NCI-H1436 treated with DMSO at 0.1 percent for 48 hours (cell line): ENCODE measurements around the gene IBA57.

Source experiments
- DNase-seq: peaks from one replicate; lab custom pipeline; 2025; lab: John Stamatoyannopoulos, UW

Gene IBA57

DNA sequence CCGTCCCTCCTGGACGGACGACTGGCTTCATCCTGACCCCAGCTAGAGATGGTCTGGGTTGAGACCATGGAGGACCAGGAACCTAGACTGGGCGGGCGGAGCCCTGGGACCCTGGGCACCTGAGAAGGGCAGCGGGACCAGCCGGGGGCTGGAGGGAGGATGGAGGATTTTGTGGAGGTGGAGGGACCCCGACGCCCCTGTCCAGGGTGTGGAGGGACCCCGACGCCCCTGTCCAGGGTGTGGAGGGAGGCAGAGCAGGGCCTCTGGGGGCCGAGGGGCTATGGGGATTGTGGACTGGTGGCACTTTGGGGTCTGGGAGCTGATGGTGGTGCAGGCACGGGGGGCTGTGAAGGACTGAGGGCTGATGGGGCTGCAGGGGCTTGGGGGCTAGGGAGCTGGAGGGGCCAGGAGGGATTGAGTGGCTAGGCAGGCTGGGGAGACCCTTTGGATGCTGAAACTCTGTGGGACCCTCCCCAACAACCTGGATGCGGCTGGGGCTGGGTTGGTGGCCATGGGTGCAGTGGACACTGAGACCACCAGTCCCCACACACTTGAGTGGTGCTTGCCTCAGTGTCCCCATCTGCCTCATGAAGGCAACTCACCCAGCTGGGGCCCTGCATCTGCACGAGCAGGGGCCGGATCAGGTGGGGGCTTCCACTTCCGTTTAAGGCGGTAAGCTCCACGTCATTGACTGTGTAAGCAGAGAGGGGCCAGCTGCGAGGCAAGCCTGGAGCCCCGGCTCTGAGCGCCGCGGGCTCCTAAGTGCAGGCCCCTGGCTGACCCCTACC, 8.5 kb upstream of the IBA57 start:
- no peak for DNase-seq

DNA sequence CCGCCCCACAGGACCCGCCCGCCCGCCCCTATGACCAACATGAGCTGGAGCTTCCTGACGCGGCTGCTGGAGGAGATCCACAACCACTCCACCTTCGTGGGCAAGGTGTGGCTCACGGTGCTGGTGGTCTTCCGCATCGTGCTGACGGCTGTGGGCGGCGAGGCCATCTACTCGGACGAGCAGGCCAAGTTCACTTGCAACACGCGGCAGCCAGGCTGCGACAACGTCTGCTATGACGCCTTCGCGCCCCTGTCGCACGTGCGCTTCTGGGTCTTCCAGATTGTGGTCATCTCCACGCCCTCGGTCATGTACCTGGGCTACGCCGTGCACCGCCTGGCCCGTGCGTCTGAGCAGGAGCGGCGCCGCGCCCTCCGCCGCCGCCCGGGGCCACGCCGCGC, 7.9 kb upstream of the IBA57 start:
- no peak for DNase-seq

DNA sequence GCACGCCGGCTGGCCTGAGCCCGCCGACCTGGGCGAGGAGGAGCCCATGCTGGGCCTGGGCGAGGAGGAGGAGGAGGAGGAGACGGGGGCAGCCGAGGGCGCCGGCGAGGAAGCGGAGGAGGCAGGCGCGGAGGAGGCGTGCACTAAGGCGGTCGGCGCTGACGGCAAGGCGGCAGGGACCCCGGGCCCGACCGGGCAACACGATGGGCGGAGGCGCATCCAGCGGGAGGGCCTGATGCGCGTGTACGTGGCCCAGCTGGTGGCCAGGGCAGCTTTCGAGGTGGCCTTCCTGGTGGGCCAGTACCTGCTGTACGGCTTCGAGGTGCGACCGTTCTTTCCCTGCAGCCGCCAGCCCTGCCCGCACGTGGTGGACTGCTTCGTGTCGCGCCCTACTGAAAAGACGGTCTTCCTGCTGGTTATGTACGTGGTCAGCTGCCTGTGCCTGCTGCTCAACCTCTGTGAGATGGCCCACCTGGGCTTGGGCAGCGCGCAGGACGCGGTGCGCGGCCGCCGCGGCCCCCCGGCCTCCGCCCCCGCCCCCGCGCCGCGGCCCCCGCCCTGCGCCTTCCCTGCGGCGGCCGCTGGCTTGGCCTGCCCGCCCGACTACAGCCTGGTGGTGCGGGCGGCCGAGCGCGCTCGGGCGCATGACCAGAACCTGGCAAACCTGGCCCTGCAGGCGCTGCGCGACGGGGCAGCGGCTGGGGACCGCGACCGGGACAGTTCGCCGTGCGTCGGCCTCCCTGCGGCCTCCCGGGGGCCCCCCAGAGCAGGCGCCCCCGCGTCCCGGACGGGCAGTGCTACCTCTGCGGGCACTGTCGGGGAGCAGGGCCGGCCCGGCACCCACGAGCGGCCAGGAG, 7.2 kb upstream of the IBA57 start:
- DNase-seq, result no peak

DNA sequence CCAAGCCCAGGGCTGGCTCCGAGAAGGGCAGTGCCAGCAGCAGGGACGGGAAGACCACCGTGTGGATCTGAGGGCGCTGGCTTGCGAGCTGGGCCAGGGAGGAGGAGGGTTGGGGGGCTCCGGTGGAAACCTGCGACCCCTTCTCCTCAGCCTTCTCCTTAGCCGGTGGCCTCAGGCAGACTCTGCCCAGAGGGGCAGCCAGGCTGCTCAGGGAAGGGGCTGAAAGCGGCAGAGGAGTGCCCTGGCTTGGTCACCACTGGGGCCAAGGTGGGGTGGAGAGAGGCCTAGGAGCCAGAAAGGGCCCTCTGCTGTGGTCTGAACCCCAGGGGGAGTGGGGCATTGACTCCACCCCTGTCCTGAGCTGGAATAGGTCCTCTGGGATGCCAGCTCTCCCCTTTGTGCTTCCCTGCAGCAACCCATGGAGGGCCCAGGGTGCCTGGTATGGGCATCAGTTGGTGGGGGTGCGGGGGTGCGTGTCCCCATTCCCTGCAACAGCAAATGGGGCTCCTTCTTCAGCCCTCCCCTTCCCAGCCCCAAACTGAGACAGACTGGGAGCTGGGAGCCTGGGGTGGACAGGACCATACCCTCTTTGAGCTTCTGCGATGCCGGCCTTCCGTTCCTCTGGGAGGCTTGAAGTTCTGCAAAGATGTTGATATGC, 6.5 kb upstream of the IBA57 start:
- no peak for DNase-seq

DNA sequence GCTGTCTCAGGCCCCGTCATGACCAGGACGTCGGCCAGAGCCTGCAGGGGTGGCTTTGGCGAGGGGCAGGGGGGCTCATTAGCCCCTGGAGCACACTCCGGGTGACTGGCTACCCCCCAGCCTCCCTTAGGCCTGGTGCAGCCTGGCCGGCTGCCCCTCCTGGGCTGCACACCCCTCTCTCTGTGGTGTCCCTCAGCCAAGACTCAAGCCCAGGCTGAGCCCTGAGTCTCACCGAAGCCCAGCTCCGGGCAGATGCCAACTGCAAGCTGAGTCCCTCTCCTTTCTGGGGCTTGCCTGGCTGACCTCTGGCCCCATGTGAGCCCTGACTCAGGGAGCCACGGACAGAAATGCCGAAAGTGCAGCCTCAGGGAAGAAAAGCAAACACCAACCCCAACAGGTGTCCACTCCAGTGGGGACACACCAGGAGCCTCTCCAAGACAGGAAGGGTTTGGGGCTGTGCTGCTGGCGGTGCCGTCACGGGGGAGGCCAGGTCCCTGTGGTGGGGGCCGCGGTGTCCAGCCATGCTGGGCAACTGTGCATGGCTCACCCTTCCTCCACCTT, 5.3 kb upstream of the IBA57 start:
- DNase-seq, result no peak

DNA sequence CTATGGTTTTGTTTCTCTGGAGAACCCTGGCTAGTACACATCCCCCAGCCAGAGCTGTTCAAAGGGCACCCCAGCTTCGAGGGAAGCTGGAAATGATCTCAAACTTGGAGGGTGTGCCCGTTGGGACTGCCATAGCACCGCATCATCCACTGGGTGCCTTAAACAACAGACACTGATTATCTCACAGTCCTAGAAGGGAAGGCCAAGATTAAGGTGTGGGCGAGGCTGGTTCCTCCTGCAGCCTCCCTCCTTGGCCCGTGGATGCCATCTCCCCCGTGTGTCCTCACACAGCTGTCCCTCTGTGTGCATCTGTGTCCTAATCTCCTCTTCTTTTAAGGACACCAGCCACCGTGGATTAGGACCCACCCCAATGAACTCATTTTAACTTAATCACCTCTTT, 4.2 kb upstream of the IBA57 start:
- no peak for DNase-seq

DNA sequence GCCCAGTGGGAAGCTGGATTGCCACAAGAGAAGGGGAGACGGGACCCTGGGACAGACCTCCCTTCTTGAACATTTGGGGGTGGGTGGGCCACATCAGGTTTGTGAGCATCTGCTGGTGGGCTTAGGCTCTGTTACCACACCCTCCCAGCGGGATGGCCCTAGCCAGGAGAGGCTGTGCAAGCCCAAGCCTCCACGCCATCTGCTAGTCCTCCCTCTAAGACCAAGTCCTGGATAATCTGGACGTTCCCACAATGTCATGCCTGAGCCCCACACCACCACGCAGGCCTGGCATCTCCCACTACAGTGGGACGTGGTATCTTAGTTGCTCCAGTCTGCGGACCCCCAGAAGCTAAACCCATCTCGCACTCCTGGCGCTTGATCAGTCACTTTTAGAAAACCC, 3.7 kb upstream of the IBA57 start:
- DNase-seq, result no peak

DNA sequence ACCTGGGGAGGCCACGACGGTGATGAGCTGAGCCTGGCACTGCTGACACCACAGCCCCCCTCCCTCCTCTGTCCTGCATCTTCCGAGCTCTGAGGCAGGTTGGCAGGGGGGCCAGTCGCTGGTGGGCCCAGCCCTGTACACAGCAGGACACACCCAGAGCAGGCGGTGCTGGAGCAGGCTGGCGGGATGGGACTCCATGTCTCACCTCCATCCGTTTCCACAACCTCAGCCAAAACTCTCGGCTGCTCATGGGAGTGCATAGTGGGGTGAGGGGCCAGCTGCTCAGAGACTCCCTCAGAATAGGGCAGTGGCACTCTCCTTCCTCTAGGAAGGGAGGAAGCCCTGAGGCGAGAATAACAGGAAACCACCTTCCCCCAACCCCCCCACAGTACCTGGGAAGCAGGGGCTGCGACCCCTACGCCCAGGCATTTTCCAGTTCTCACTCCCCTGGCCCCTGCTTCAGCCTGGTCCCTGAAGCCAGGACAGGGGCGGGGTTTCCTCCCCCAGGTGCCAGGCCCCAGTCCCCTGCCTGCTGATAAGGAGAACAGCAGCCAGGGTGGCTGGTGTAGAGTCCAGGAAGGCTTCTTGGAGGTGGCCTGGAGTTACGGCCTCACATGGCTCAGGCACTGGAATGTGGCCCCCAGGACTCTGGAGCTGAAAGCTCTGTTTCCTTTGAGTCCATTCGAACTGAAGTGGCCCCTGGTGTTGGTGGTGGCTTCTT, 3.2 kb upstream of the IBA57 start:
- no peak for DNase-seq

DNA sequence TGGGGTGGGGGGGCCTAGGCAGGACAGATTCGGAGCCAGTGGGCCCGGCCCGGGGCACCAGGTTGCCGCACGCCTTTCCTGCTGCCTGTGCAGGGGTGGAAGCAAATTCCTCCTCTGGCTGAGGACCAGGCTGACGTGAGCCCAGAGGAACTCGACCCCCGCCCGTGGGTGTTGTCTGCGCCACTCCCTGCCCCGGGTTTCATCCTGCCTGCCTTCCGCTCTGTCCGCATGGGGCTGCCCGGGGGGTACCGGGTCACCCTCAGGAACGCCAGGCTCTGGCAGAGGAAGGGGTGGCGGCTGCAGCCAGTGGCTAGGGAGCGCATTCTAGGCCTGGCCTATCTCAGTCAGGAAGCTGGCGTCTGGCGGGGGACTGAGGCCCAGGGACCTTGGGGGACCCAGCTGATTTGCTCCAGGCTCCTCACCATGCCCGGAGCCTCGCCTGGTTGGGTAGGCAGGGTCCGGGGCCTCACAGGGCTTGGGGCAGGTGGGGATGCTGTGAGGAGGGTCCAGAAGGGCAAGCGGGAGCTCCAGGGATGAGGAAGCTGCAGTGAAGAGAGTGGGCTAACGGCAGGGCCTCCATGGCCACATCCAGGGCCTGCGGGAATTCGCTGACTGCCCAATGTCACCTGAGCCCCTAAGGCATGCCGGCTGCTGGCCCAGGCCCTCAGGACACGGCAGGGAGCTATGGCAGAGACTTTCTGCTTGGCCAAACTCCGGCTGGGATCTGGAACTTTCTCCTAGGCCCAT, 2.4 kb upstream of the IBA57 start:
- no peak for DNase-seq

DNA sequence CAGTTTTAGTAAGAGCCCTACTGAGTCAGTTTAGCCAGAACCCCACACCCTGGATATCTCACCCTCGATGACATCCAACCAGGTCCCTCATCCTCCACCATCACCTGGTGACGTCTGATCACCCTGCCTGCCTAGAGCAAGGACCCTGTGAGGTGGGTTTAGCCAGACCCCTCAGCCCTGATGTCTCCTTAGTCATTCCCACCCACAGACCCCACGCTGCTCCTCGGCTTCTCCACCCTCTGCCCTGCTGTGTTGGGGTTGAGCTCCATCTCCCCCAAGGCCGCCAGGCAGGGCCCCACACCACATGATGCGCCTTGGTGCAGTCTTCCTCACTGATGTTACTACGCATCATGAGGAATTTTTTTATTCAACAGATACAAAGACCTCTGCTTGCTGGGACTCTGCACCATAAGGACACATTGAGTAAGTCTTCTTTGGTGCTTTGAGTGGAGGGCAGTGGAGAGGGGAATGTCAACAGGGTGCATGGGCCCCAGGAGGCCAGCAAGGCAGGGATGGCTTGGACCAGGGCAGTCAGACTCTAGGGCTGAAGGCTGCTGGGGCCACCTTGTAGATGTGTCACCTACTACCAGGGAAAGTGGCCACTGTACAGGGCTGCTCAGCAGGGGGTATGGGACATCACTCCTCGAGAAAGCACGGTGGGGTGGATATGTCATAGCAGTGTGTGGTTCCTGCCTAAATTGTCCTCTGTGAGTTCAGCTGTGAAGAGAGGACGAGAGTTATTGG, 1.7 kb upstream of the IBA57 start:
- no peak for DNase-seq

DNA sequence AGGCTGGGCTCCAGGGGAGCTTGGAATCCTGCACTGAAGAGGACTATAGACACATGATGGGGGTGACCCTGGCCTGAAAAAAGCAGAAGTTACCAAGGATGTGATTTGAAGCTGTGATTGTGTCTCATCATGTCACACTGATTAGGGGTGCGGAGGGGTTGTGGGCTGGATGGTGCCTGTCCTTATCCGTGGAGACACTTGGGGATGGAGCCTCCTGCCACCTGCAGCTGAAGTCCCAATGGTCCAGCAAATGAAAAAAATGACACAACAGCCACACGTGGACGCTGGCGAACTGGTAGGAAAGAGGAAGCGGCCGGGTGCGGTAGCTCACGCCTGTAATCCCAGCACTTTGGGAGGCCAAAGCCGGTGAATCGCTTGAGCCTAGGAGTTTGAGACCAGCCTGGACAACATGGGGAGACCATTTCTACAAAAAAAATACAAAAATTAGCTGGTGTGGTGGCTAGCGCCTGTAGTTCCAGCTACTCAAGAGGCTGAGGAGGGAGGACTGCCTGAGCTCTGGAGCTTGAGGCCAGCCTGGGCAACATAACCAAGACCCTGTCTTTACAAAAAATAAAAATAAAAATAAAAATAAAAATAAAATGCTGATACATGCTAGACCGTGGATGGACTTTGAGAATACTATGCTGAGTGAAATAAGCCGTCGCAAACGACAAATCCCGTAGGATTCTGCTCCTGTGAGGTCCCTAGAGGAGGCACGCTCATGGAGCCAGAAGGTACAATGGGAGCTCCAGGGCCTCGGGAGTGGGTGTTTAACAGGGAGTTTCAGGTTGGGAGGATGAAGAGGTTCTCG, 838 bp upstream of the IBA57 start:
- DNase-seq, result no peak

DNA sequence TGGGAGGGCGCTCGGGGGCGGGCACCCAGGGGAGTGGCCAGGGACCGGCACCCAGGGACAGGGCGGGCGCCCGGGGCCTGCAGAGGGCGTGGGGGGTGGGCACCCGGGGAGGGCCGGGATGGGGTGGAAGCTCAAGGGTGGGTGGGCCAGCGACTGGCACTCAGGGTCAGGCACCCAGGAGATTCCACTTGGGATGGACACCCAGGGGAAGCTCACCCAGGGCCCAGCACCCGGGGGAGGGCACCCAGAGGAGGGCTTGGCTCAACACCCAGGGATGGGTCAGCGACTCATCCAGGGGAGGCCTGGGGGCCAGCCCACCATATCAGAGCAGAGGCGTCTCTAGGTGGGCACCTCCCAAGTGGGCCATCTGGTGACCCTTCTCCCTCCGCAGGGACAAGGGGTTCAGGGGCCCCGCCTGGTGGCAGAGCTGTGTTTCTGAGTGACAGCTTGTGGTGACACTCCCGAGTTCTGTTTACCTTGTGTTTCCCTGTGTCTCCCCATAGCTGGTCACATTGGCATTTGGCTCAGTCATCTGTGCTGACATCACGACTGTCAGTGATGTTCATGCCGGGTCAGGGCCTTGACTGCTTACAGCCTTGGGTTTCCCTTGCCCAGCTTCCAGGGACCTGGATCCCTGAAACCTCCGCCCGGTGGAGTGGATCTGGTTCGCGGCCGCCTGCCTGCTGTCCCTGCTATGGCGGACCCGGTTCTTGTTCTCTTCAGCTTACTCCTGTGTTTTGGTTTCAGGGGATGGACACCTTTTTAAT, 749 bp downstream of the IBA57 start:
- DNase-seq, result no peak

DNA sequence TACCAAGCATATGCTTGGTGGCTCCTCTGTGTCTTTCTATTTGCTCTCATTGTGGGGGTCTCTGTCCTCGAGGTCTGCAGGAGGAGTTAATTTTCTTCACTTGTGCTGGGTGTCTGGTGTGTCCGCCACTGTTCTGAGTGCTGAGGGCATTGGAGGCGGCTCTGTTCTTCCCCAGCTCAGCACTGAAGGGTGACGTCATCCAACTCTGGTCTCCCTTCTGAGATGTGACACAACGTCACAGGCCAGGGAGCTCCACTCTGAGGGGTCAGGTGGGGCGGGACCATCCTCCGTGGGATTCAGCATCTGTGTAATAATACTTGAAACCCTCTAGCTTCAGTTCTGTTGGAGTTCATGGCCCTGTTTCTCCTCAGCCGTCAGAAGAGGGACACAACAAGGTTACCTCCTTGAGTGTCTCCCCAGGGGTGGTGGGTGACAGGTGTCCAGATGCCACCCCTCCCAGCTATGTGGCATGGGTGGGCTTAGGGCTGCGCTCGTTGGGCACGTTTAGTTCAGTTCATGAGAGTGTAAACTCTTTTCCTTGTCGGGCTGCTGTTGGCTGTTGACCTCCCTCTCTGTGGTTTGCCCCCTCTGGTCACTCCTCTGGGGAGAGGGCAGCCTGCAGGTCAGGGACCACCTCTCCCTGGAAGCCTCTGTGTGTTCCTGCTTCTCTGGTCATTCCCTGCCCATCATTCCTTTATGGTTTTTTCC, 3.1 kb downstream of the IBA57 start:
- no peak for DNase-seq

DNA sequence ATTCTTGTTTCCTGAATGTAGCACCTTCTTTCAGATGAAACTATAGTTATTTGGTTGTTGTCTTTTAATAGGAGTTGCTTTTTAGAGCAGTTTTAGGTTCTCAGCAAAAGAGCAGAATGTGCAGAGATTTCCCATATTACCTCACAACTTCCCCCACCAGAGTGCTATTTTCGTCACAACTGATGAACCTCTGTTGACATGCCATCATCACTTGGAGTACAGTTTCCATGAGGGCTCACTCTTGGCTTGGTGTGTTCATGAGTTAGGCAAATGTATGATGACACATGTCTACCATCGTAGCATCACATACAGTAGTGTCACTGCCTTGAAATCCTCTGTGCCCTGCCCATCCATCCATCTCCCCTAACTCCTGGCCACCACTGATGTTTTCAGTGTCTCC, 3.7 kb downstream of the IBA57 start:
- no peak for DNase-seq

DNA sequence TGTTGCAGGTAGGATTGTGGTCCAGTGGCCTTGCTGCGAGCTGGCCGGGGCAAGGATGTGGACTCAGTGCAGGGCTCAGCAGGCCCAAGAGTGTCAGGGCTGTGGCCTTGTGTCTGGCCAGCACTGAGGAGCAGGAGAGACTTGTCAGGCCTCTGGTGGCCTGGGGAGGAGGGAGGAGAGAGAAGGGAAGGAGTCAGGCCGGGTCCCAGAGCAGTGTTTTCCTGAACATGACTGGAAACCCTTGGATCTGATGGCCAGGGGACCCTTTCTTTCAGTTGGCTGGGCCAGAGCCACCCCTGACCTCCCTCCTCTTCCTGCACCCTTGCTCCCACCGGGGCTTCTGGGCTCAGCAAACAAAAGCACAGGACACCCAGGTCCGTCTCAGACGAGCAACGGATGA, 5.1 kb downstream of the IBA57 start:
- DNase-seq, result no peak

DNA sequence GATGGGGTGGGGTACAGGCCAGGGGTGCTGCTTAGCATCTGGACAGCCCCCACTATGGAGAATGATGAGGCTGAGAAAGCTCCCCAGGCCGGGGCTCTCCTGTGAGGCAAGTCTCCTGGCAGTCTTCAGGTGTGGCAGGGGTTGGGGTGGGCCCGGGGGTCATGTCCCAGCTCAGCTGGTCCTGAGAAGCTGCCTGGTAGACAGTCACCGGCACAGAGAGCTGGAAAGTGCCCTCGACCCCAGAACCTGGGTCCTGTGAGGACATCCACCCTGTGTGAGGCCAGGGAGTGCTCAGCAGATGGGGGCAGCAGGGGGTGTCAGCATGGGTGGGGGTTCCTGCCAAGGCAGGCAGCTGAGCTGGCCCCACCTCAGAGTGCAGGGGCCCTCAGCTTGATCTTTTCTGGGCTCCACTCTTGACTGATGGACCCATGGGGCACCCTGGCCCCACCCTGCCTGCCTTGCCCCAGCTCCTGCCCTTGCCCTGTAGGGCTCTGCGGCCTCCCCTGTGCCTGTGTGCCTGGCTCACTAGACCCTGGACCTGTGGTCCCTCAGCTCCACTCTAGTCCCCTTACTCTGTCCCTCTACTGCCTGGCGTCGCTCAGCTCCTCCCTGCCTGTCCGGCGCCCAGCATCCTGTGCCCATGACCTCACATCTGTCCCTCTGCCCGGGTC, 5.8 kb downstream of the IBA57 start:
- no peak for DNase-seq
